Endothelial cell of coronary artery (primary cell): ENCODE data around the gene HCFC1R1. TPM values are rescaled to one million over a fixed set of nuclear protein-coding genes. Genes with fewer than 3 reads are reported as not detected.

ENCODE experiments used
- total RNA-seq: library from RNA; depleted of rRNA; stranded (reverse); fragments of >200 nt; gene quantifications from 2 replicates; pipeline ENCODE4 v1.2.3, GENCODE V29; 2014

HCFC1R1 gene
- 6.1 and 10.1 TPM in 2 replicates for total RNA-seq

GRCh38 chr16:3023669-3024478 is at the start of gene HCFC1R1, which contains the start of gene THOC6:
Gene HCFC1R1, minus strand, starts transcription at chr16:3023942. Its CDS starts 1 bp downstream, at chr16:3023941.
Gene THOC6, plus strand, starts transcription at chr16:3024035. Its CDS starts 292 bp downstream, at chr16:3024327.

GRCh38 chr16:3065069-3065741 is 41.5 kb upstream of the HCFC1R1 start, which contains the start of gene IL32:
Gene IL32, plus strand, starts transcription at chr16:3065640. Its CDS starts 172 bp downstream, at chr16:3065812.

DNA sequence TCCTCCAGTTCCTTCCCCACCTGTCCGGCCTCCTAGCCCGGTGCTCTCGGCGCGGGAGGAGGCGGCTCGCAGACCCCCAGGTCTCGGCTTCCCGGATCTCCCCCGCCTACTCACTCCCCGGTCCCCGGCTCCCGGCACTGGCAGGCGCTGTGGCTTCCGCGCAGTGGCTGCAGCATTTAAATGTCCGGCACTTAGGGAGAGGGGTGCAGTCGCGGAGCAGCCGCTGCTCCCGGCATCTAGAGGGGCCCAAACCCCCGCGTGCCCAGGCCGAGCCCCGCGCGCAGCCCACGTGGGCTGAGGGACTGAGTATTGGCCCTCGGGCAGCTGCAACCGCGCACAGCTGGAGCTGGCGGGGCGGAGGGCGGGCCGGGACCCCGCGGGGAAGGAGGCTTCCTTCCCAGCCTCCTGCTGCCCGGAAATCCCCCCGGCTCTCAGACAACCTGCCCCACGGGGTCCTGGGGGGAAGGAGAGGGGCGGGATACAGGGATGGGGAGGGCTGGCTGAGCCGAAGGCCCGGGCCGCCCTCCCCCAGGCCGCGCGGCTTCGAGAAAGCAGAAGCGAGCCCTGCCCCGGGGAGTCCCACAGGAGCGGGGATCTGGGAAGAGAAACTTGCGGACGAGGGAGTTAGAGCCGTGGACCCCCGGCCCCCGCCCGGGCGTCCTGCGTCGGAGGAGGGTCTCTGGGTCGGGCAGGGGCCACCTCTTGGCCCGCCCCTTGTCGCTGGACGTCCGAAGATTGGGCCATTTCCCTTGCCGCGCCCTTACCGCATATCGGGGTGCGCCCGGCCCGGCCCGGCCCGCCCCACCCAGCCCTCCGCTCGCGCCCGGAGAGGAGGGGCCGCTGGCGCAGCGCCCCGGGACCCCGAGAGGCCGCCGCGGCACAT is 22.3 kb upstream of the HCFC1R1 start, which contains the start of gene MMP25:
TSS of gene MMP25 (plus strand) at position 804 of the 883 bp plus-strand sequence. CDS start 357 bp downstream, outside the sequence.

GRCh38 chr16:3036726-3037315 is 13.1 kb upstream of the HCFC1R1 start, which contains the start of gene BICDL2:
Gene BICDL2, minus strand, starts transcription at chr16:3036944. Its CDS starts 1,448 bp downstream, at chr16:3035496.

DNA sequence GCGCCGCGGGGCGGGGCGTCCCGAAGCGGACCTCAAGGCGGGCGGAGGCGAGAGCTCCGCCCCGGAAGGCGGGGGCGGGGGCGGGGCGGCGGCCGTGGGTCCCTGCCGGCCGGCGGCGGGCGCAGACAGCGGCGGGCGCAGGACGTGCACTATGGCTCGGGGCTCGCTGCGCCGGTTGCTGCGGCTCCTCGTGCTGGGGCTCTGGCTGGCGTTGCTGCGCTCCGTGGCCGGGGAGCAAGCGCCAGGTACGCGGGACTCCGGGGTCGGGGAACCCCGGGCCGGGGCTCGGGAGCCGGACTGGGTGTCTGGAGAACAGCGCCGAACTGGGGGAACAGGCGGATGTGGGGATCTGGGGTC is 3.5 kb downstream of the HCFC1R1 start, which contains the start of gene TNFRSF12A:
TSS of gene TNFRSF12A (plus strand) at position 122 of the 357 bp plus-strand sequence. CDS start at position 152, 30 bp downstream.

GRCh38 chr16:3017794-3018506 is 5.8 kb downstream of the HCFC1R1 start, which contains the start of gene CLDN6:
Gene CLDN6, minus strand, starts transcription at chr16:3018183. Its CDS starts 2,162 bp downstream, at chr16:3016021.

DNA sequence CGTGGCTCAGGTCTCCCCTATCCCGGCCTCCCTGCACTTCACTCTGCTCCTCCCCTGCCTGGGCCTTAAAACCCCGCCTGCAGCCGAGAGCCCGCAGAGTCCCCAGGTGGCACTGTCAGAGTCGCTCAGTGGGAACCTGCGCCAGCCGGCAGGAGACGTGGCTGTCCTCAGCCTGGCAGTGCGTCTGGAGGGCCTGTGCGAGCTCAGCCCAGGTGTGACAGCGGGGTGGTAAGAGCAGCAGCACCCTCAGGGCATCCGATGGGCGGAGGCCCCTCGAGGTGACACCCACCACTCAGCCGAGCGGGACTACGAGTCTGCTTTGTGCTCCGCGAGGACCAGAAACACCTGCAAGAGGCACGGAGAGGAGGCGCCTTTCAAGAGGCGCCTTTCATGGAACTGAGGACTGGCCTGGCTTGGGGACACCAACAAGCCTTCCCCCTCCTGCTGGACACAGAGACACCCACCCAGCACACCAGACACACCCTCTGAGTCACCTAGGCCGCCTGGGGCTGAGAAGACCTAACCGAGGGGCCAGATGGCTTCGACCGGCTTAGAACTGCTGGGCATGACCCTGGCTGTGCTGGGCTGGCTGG is 10.8 kb downstream of the HCFC1R1 start, which contains the start of gene CLDN9:
TSS of gene CLDN9 (plus strand) at position 96 of the 593 bp plus-strand sequence. CDS start at position 536, 440 bp downstream.

DNA sequence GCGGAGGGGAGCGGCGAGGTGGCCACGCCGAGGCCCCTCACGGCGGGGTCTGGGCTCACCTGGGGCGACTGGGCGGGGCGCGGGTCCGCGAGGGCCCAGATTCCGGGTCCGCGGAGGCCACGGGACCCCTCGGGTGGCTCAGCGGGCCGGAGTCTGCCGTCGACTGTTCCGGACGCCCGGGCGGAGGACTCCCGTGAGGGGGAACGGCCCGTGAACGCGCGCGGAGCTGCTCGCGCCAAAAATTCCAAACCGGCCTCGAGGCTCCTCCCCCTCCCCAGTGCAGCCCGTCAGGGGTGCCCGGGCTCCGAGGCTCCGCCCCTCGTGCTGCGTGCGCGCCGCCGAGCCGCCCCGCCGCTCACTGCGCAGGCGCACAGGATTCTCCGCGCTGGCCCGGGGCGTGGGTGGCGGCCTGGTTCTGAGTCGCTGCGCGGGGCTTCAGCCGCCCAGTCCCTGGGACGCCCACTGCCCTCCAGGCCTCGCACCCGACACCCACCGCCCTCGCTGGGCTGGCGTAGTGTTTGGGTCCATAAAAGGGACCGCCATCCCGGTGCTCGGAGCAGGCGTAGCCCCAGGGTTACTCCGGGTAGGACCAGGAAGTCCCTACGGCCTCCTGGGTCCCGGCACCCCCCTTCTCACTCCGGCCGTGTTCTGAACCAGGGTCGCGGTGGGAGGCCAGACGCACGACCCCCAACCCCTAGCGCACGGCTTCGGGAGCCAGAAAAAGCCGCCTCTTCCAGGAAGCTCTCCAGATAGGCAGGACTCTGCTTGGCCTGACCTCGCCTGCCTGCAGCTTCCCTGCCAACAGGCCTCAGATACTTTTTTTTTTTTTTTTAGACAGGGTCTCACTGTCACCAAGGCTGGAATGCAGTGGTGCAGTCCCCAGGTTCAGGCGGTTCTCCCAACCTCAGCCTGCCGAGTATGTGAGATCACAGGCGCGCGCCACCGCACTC is 43.2 kb downstream of the HCFC1R1 start, which contains the start of gene PKMYT1:
TSS of gene PKMYT1 (minus strand) at position 220 of the 950 bp plus-strand sequence. CDS start 789 bp downstream, outside the sequence.

Other genes starting within 250 kb of the HCFC1R1 start
- gene ELOB, start 246.7 kb downstream of the HCFC1R1 start, total RNA-seq, result 386 and 446 TPM in 2 replicates
- gene PRSS33, start 236.4 kb downstream of the HCFC1R1 start, total RNA-seq, result not detected in 2 replicates
- not detected in 2 replicates for gene PRSS41, start 225.5 kb downstream of the HCFC1R1 start, total RNA-seq
- gene PRSS21, start 206.7 kb downstream of the HCFC1R1 start, total RNA-seq, result not detected in 2 replicates
- 0.09 and 1.9 TPM in 2 replicates for gene ZG16B, start 193.6 kb downstream of the HCFC1R1 start, total RNA-seq
- not detected in 2 replicates for gene PRSS22, start 165.8 kb downstream of the HCFC1R1 start, total RNA-seq
- 36.6 and 50.6 TPM in 2 replicates for gene FLYWCH2, start 140.7 kb downstream of the HCFC1R1 start, total RNA-seq
- gene FLYWCH1, start 112.0 kb downstream of the HCFC1R1 start, total RNA-seq, result 26.1 and 35.3 TPM in 2 replicates
- not detected in 2 replicates for gene KREMEN2, start 59.7 kb downstream of the HCFC1R1 start, total RNA-seq
- gene PAQR4, start 54.6 kb downstream of the HCFC1R1 start, total RNA-seq, result 7.1 and 12.1 TPM in 2 replicates
- 3.0 and 4.2 TPM in 2 replicates for gene PKMYT1, start 43.5 kb downstream of the HCFC1R1 start, total RNA-seq
- gene CLDN9, start 11.0 kb downstream of the HCFC1R1 start, total RNA-seq, result not detected in 2 replicates
- not detected in 2 replicates for gene CLDN6, start 5.8 kb downstream of the HCFC1R1 start, total RNA-seq
- 136 and 230 TPM in 2 replicates for gene TNFRSF12A, start 3.6 kb downstream of the HCFC1R1 start, total RNA-seq
- 23.6 and 23.8 TPM in 2 replicates for gene THOC6, start 93 bp upstream of the HCFC1R1 start, total RNA-seq
- gene BICDL2, start 13.0 kb upstream of the HCFC1R1 start, total RNA-seq, result not detected in 2 replicates
- gene MMP25, start 22.6 kb upstream of the HCFC1R1 start, total RNA-seq, result under 0.01 TPM in 2 replicates
- 55.7 and 123 TPM in 2 replicates for gene IL32, start 41.7 kb upstream of the HCFC1R1 start, total RNA-seq
- 0.19 TPM in 1 of 2 replicates, not detected in the other for gene ZSCAN10, start 75.4 kb upstream of the HCFC1R1 start, total RNA-seq
- 22.9 and 23.2 TPM in 2 replicates for gene ZNF205, start 88.6 kb upstream of the HCFC1R1 start, total RNA-seq
- gene ZNF213, start 111.1 kb upstream of the HCFC1R1 start, total RNA-seq, result 3.4 and 5.6 TPM in 2 replicates
- gene OR1F1, start 164.3 kb upstream of the HCFC1R1 start, total RNA-seq, result 0.18 TPM in 1 of 2 replicates, not detected in the other
- gene ZNF200, start 211.2 kb upstream of the HCFC1R1 start, total RNA-seq, result 8.4 and 9.6 TPM in 2 replicates
- under 0.01 TPM in 1 of 2 replicates, not detected in the other for gene MEFV, start 232.7 kb upstream of the HCFC1R1 start, total RNA-seq